Measurements from ENCODE around the gene YJU2.
"Not testable (repeated sequence)": the region's sequence is repeated elsewhere in the genome, so short reads cannot be mapped to it uniquely, and the experiment has no call there.

The YJU2 gene

GRCh38 chr19:4268816-4269430 lies 22.0 kb downstream of the YJU2 start:
- DNase-seq, result no peak

- DNase-seq, result no peak
Observed at GRCh38 chr19:4272894-4273293, 26.0 kb downstream of the YJU2 start.

GRCh38 chr19:4274321-4274686 lies 27.4 kb downstream of the YJU2 start:
- DNase-seq, result not testable (repeated sequence)

- DNase-seq, result no peak
Observed at GRCh38 chr19:4277191-4277696, 30.4 kb downstream of the YJU2 start.

- no peak for DNase-seq
Observed at GRCh38 chr19:4278010-4278409, 31.1 kb downstream of the YJU2 start.

- DNase-seq, result no peak
Observed at GRCh38 chr19:4278419-4279266, 31.8 kb downstream of the YJU2 start, which contains the start of gene SHD. Gene SHD (plus strand): TSS chr19:4279266. CDS start chr19:4280064, 798 bp downstream.

GRCh38 chr19:4279267-4279529 lies 32.3 kb downstream of the YJU2 start:
- no peak for DNase-seq

- DNase-seq, result no peak
Observed at GRCh38 chr19:4279530-4280422, 32.9 kb downstream of the YJU2 start.

GRCh38 chr19:4284176-4284958 lies 37.5 kb downstream of the YJU2 start:
- no peak for DNase-seq

GRCh38 chr19:4284974-4285373 lies 38.1 kb downstream of the YJU2 start:
- no peak for DNase-seq

- not testable (repeated sequence) for DNase-seq
Observed at GRCh38 chr19:4286141-4286540, 39.3 kb downstream of the YJU2 start.

- DNase-seq, result no peak
Observed at GRCh38 chr19:4288091-4288777, 41.4 kb downstream of the YJU2 start.

GRCh38 chr19:4291184-4291732 lies 44.4 kb downstream of the YJU2 start:
- no peak for DNase-seq

GRCh38 chr19:4292515-4292914 lies 45.6 kb downstream of the YJU2 start:
- DNase-seq, result no peak

GRCh38 chr19:4294389-4294788 lies 47.5 kb downstream of the YJU2 start:
- no peak for DNase-seq

- DNase-seq, result no peak
Observed at GRCh38 chr19:4295972-4296771, 49.3 kb downstream of the YJU2 start.

GRCh38 chr19:4297901-4298809 lies 51.3 kb downstream of the YJU2 start:
- DNase-seq, result no peak

- DNase-seq, result no peak
Observed at GRCh38 chr19:4298810-4299550, 52.1 kb downstream of the YJU2 start.

GRCh38 chr19:4300589-4300988 lies 53.7 kb downstream of the YJU2 start:
- no peak for DNase-seq

Data from fibroblast of skin of right biceps (primary cell).